Kidney epithelial cell (primary cell): ENCODE data around the gene BTBD7. TPM values are rescaled to one million over a fixed set of nuclear protein-coding genes. Genes with fewer than 3 reads are reported as not detected.

ENCODE experiments used
- DNase-seq: peaks from one replicate; pipeline ENCODE4 v3.0.0-alpha.2; 2010; ENCODE audit warnings: low read depth
- H3K27me3 ChIP-seq: 2 replicates; pipeline ENCODE4 v1.6.0; 2011; ENCODE audit warnings: low read length; ENCODE audit not compliant: control insufficient read depth, insufficient read depth
- H3K36me3 ChIP-seq: 2 replicates; pipeline ENCODE4 v1.5.1; 2011; ENCODE audit warnings: low read length; ENCODE audit not compliant: control insufficient read depth, insufficient read depth
- H3K4me3 ChIP-seq: 2 replicates; pipeline ENCODE4 v1.5.1; 2011; ENCODE audit warnings: low read depth, mild to moderate bottlenecking, control low read depth, low read length
- total RNA-seq: library from RNA; depleted of rRNA; stranded (reverse); fragments of >200 nt; gene quantifications from 2 replicates; pipeline ENCODE4 v1.2.3, GENCODE V29; 2015
- TF ChIP-seq, protein P1 (sequence below): IDR thresholded peaks from 2 replicates; pipeline ENCODE4 v1.5.1; 2011; ENCODE audit warnings: mild to moderate bottlenecking, moderate library complexity, low read length, control low read depth, inconsistent platforms; ENCODE audit not compliant: insufficient read depth, poor library complexity, severe bottlenecking

Gene BTBD7
- total RNA-seq, 1 donor from 2014 or later: 29.6 TPM

- Histone ChIP-seq H3K36me3 (no peaks in the 10 kb centered on the region), H3K4me3 (no peak overlapping the region), H3K27me3 (no peaks in the 10 kb centered on the region)
- DNase-seq: no peak
- TF ChIP-seq, protein P1, sequence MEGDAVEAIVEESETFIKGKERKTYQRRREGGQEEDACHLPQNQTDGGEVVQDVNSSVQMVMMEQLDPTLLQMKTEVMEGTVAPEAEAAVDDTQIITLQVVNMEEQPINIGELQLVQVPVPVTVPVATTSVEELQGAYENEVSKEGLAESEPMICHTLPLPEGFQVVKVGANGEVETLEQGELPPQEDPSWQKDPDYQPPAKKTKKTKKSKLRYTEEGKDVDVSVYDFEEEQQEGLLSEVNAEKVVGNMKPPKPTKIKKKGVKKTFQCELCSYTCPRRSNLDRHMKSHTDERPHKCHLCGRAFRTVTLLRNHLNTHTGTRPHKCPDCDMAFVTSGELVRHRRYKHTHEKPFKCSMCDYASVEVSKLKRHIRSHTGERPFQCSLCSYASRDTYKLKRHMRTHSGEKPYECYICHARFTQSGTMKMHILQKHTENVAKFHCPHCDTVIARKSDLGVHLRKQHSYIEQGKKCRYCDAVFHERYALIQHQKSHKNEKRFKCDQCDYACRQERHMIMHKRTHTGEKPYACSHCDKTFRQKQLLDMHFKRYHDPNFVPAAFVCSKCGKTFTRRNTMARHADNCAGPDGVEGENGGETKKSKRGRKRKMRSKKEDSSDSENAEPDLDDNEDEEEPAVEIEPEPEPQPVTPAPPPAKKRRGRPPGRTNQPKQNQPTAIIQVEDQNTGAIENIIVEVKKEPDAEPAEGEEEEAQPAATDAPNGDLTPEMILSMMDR: no peak
These were observed 10.4 kb upstream of the BTBD7 start for GRCh38 chr14:93343266-93343665.

- TF ChIP-seq, protein P1: no peak
- Histone ChIP-seq H3K4me3 (no peak overlapping the region), H3K27me3 (no peaks in the 10 kb centered on the region), H3K36me3 (no peaks in the 10 kb centered on the region)
- no peak for DNase-seq
These were observed 5.0 kb upstream of the BTBD7 start for GRCh38 chr14:93337884-93338283.

DNA sequence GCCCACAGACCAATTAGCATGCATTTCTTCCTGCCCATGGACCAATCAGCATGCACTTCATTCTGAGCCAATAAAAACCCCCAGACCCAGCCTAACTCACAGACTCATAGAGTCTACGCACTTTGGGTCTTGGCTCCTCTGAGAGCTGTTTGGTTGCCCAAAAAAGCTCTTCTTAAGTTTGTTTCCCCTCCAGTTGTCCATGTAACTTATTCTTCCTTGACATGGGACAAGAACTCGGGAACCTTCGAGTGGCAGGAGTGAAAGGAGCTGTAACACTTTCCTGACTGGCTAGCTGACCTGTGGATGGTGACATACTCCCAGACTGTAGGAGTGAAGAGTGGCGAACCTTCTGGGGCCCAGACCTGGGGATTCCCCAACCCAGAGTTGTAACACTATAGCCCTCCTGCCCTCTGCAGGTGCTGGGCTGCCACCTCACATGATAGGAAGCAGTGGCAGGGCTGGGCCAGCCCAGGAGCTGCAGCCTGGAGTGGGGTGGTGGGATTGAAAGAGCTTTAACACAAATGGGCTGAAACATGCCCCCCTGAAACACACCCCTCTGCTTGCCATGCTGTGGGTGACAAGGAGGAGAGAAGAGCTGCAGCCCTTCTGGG is 4.4 kb upstream of the BTBD7 start:
- Histone ChIP-seq H3K27me3 (no peaks in the 10 kb centered on the region), H3K4me3 (no peak overlapping the region), H3K36me3 (no peaks in the 10 kb centered on the region)
- TF ChIP-seq, protein P1: no peak
- no peak for DNase-seq

DNA sequence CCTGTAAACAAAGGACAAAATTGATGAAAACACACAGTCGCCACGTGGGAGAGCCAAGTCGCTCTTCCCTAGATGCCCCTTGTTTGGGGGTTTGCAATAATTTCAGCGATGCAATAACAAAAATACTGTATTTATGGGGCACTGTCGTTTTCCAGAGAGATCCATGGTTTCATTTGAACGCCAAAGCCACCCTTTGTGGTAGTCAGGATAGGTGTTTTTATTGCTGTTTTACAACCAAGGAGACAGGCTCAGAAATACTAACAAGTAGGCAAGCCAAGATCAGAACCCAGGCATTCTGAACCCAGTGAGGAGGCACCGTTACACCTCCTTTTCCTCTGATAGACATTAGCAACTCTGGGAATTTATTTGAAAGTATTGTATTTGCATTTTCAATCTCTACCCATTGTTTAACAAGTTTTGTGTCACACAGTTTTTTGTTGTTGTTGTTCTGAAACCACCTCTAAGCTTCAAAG is 831 bp upstream of the BTBD7 start:
- TF ChIP-seq, protein P1: no peak

DNA sequence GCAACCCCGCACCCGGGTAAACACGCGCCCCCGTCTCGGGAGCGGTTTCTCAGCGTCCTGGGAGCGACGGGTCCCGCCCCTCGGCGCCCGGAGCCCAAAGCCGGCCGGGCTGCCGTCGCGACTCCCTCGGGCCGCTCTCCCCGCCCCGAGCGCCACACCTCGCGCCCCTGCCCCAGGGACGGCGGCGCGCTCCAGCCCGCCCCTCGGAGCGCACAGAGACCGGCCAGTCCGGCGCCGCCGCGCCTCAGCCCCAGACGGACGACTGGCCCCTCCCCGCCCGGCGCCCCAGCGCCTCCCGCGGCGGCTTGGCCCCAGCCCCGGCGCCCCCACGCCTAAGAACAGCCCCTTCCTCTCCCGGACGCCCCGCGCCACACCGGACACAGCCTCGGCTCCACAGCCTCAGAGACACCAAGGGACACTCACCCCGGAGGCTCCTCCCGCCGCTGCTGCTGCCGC is 411 bp downstream of the BTBD7 start:
- DNase-seq: no peak
- TF ChIP-seq, protein P1: no peak
- Histone ChIP-seq H3K4me3 (peak overlapping the region; percentile 94), H3K36me3 (no peaks in the 10 kb centered on the region), H3K27me3 (no peaks in the 10 kb centered on the region)

More for the DNA sequence above, 831 bp upstream of the BTBD7 start:
- DNase-seq: no peak
- no peaks in the 10 kb centered on the region for H3K36me3 ChIP-seq
- no peaks in the 10 kb centered on the region for H3K27me3 ChIP-seq
- peak overlapping the region; percentile 94 for H3K4me3 ChIP-seq
